NB4 (cell line): ENCODE measurements around the gene FRYL.

Experiments
- POLR2A ChIP-seq: IDR thresholded peaks from 2 replicates; pipeline ENCODE4 v1.6.1; 2011; ENCODE audit warnings: mild to moderate bottlenecking; ENCODE audit not compliant: insufficient read length; ENCODE audit errors: extremely low read depth
- TF ChIP-seq, protein P1 (sequence below): IDR thresholded peaks from 2 replicates; pipeline ENCODE4 v1.6.1; 2011; ENCODE audit warnings: low read depth, low read length
- TF ChIP-seq, protein P2 (sequence below): IDR thresholded peaks from one replicate; pipeline ENCODE4 v1.5.1; 2012; ENCODE audit warnings: low read depth, low read length

DNA sequence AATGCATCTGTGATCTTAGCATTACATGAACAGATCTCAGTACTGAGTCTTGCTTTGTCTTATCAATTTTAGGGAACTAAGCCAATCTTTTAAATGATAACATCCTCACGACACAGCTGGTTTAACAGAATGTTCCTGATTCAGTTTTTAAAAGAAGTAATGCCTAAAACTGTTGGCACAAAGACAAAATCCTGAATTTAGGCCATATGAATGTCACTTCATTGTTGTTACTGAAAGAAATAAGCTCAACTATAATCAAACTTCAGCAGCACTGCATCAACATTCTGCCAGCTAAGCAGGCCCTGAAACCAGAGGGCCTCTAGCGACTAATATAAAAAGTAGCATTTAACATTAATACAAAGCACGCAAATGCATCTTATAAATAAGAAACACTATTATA lies 130.6 kb downstream of the FRYL start:
- TF ChIP-seq, protein P1, sequence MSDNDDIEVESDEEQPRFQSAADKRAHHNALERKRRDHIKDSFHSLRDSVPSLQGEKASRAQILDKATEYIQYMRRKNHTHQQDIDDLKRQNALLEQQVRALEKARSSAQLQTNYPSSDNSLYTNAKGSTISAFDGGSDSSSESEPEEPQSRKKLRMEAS = no peak
- TF ChIP-seq, protein P2, sequence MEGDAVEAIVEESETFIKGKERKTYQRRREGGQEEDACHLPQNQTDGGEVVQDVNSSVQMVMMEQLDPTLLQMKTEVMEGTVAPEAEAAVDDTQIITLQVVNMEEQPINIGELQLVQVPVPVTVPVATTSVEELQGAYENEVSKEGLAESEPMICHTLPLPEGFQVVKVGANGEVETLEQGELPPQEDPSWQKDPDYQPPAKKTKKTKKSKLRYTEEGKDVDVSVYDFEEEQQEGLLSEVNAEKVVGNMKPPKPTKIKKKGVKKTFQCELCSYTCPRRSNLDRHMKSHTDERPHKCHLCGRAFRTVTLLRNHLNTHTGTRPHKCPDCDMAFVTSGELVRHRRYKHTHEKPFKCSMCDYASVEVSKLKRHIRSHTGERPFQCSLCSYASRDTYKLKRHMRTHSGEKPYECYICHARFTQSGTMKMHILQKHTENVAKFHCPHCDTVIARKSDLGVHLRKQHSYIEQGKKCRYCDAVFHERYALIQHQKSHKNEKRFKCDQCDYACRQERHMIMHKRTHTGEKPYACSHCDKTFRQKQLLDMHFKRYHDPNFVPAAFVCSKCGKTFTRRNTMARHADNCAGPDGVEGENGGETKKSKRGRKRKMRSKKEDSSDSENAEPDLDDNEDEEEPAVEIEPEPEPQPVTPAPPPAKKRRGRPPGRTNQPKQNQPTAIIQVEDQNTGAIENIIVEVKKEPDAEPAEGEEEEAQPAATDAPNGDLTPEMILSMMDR = no peak
- TF ChIP-seq POLR2A = no peak
